ENCODE results near the gene ARMC7.
"Not testable (repeated sequence)": the region's sequence is repeated elsewhere in the genome, so short reads cannot be mapped to it uniquely, and the experiment has no call there.

The ARMC7 gene

GRCh38 chr17:75103601-75104554 lies 5.9 kb upstream of the ARMC7 start:
- DNase-seq = no peak

- peak; percentile 87 for DNase-seq
These were observed 4.4 kb upstream of the ARMC7 start for GRCh38 chr17:75105126-75106080.

GRCh38 chr17:75108193-75108592 lies 1.6 kb upstream of the ARMC7 start:
- DNase-seq = no peak

- no peak for DNase-seq
These were observed 743 bp upstream of the ARMC7 start for GRCh38 chr17:75109046-75109406.

- peak; percentile 49 for DNase-seq
These were observed 617 bp downstream of the ARMC7 start for GRCh38 chr17:75110234-75110937.

- DNase-seq = no peak
These were observed 2.1 kb downstream of the ARMC7 start for GRCh38 chr17:75111777-75112335.

- peak; percentile 88 for DNase-seq
These were observed 4.2 kb downstream of the ARMC7 start for GRCh38 chr17:75113798-75114551.

GRCh38 chr17:75114552-75115314 lies 5.0 kb downstream of the ARMC7 start:
- no peak for DNase-seq

- DNase-seq = no peak
These were observed 5.8 kb downstream of the ARMC7 start for GRCh38 chr17:75115555-75115954.

GRCh38 chr17:75116737-75117136 lies 7.0 kb downstream of the ARMC7 start:
- DNase-seq = no peak

- DNase-seq = no peak
These were observed 8.5 kb downstream of the ARMC7 start for GRCh38 chr17:75118307-75118706.

- DNase-seq = peak; percentile 81
These were observed 14.5 kb downstream of the ARMC7 start for GRCh38 chr17:75124041-75124818.

- DNase-seq = no peak
These were observed 15.0 kb downstream of the ARMC7 start for GRCh38 chr17:75124819-75125162.

GRCh38 chr17:75125984-75126383 lies 16.2 kb downstream of the ARMC7 start:
- DNase-seq = no peak

- no peak for DNase-seq
These were observed 17.2 kb downstream of the ARMC7 start for GRCh38 chr17:75126954-75127353.

- DNase-seq = not testable (repeated sequence)
These were observed 18.2 kb downstream of the ARMC7 start for GRCh38 chr17:75127936-75128335.

GRCh38 chr17:75128694-75129505 lies 19.1 kb downstream of the ARMC7 start:
- no peak for DNase-seq

GRCh38 chr17:75129576-75129975 lies 19.8 kb downstream of the ARMC7 start:
- no peak for DNase-seq

- no peak for DNase-seq
These were observed 20.4 kb downstream of the ARMC7 start for GRCh38 chr17:75130059-75130631.
